Measurements from ENCODE around the gene CALN1. TPM values are rescaled to one million over a fixed set of nuclear protein-coding genes. Genes with fewer than 3 reads are reported as not detected.

CALN1 gene
- total RNA-seq, 4 donors from 2014 or later: under 0.01 to 0.33 (median 0.10) TPM; not detected in 1

- Histone ChIP-seq H3K9me3 (no peaks in the 10 kb centered on the region), H3K36me3 (no peaks in the 10 kb centered on the region), H3K27ac (no peak overlapping the region), H3K27me3 (no peaks in the 10 kb centered on the region), H3K4me1 (no peaks in the 10 kb centered on the region), H3K4me3 (replicated peaks in 1 of 3) (no peak overlapping the region)
- intact Hi-C loops (cut with DNase I): no loop called here
- DNase-seq: no peak
- WGBS, 2 donors: 79 to 81% methylated on average over 10 of the region's 10 CpGs
- no peak for TF ChIP-seq POLR2A (IDR thresholded peaks at IDR 0.05)
- TF ChIP-seq, protein P1, sequence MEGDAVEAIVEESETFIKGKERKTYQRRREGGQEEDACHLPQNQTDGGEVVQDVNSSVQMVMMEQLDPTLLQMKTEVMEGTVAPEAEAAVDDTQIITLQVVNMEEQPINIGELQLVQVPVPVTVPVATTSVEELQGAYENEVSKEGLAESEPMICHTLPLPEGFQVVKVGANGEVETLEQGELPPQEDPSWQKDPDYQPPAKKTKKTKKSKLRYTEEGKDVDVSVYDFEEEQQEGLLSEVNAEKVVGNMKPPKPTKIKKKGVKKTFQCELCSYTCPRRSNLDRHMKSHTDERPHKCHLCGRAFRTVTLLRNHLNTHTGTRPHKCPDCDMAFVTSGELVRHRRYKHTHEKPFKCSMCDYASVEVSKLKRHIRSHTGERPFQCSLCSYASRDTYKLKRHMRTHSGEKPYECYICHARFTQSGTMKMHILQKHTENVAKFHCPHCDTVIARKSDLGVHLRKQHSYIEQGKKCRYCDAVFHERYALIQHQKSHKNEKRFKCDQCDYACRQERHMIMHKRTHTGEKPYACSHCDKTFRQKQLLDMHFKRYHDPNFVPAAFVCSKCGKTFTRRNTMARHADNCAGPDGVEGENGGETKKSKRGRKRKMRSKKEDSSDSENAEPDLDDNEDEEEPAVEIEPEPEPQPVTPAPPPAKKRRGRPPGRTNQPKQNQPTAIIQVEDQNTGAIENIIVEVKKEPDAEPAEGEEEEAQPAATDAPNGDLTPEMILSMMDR (IDR thresholded peaks at IDR 0.05): no peak
These were observed 33.4 kb upstream of the CALN1 start for GRCh38 chr7:72445580-72445979.

- no peaks in the 10 kb centered on the region for H3K27me3 ChIP-seq
- TF ChIP-seq POLR2A (IDR thresholded peaks at IDR 0.05): no peak
- TF ChIP-seq, protein P1 (IDR thresholded peaks at IDR 0.05): no peak
- H3K27ac ChIP-seq: no peak overlapping the region
- no peaks in the 10 kb centered on the region for H3K36me3 ChIP-seq
- DNase-seq: no peak
- intact Hi-C loops (cut with DNase I): no loop called here
- no peak overlapping the region for H3K4me3 ChIP-seq (replicated peaks in 1 of 3)
- H3K9me3 ChIP-seq: no peaks in the 10 kb centered on the region
- no peaks in the 10 kb centered on the region for H3K4me1 ChIP-seq
- WGBS, 2 donors: 86 to 92% methylated on average over 6 of the region's 6 CpGs
These were observed 32.9 kb upstream of the CALN1 start for GRCh38 chr7:72445075-72445474.

DNA sequence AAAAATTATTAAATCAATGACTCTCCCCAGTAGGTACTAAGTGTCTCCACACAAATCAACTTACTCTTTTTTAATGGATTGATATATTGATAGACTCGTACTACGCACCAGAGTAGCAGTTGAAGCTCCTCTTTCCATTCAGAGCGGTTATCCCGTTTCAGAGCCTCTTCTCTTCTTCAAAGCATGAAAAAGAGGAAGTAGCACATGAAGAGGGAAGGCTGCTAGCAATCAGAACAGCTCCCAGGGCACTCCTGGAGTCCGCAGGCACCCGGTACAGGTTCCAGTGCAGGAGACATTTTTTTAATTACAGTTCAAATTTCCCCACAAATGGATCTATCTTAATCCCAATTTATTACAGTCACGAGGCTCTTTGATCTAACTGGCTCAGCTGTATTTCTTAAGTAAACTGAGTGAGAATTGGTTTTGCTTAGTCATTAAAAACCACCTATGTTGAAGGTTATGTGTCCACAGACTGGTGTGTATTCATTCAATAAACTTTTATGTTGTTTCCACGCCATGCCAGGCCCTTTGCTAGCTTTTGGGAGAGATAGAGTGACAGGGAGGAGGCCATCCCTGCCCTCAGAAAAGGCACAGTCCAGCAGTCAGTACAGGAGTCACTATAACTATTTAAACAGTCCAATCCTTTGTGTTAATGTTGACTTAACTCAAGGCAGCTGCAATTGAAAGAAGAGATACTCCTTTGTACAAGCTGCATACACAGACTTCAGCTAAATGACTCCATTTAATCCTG lies 32.1 kb upstream of the CALN1 start:
- no peaks in the 10 kb centered on the region for H3K27me3 ChIP-seq
- H3K4me1 ChIP-seq: no peaks in the 10 kb centered on the region
- TF ChIP-seq POLR2A (IDR thresholded peaks at IDR 0.05): no peak
- TF ChIP-seq, protein P1 (IDR thresholded peaks at IDR 0.05): no peak
- no peak for DNase-seq
- H3K36me3 ChIP-seq: no peaks in the 10 kb centered on the region
- WGBS, 2 donors: 58 to 64% methylated on average over 8 of the region's 8 CpGs
- H3K27ac ChIP-seq: no peak overlapping the region
- intact Hi-C loops (cut with DNase I): no loop called here
- H3K9me3 ChIP-seq: no peaks in the 10 kb centered on the region
- H3K4me3 ChIP-seq (replicated peaks in 1 of 3): no peak overlapping the region

DNA sequence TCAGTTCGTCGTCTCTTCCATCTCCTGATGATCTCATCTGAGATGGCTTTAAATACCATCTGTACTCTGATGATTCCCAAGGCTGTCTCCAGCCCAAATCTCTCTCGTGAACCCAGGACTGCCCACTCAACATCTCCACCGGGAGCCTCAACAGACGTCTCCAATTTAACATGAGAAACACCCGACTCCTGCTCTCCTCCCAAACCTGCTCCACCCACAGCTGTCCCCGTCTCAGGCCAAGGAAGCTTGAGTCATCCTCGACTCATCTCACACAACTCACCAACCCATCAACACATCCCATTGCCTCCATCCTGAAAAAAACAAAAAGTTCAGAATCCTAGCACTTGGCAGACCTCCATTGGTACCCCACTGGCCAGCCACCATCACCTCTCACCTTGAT lies 29.7 kb upstream of the CALN1 start:
- Histone ChIP-seq H3K27ac (no peak overlapping the region), H3K27me3 (no peaks in the 10 kb centered on the region), H3K36me3 (no peaks in the 10 kb centered on the region), H3K4me1 (no peaks in the 10 kb centered on the region), H3K9me3 (no peaks in the 10 kb centered on the region), H3K4me3 (replicated peaks in 1 of 3) (no peak overlapping the region)
- DNase-seq: no peak
- WGBS, 2 donors: 79 to 87% methylated on average over 8 of the region's 8 CpGs
- TF ChIP-seq POLR2A (IDR thresholded peaks at IDR 0.05): no peak
- TF ChIP-seq, protein P1 (IDR thresholded peaks at IDR 0.05): no peak
- intact Hi-C loops (cut with DNase I): no loop called here

DNA sequence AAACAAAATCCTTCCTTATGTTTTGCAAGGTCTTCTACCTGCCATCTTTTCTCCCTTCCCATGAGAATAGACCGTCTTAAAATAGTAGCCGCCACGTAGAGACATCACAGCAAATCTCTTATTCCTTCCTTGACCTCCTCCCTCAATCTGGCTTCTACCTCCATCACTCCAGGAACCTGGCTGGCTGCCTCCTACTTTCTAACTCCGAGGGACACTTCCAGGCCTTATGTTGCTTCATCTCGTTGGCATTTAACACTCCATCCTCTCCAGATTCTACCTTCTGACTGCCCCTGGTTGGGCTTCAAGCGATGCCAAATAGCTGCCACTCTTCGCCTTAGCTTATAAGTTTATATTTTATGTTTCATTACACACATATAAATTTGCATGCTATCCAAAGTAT lies 26.4 kb upstream of the CALN1 start:
- no peak for DNase-seq
- no peaks in the 10 kb centered on the region for H3K4me1 ChIP-seq
- H3K9me3 ChIP-seq: no peaks in the 10 kb centered on the region
- no peak overlapping the region for H3K27ac ChIP-seq
- H3K36me3 ChIP-seq: no peaks in the 10 kb centered on the region
- H3K27me3 ChIP-seq: no peaks in the 10 kb centered on the region
- WGBS, 2 donors: 82 to 88% methylated on average over 7 of the region's 7 CpGs
- no peak overlapping the region for H3K4me3 ChIP-seq (replicated peaks in 1 of 3)
- TF ChIP-seq POLR2A (IDR thresholded peaks at IDR 0.05): no peak
- intact Hi-C loops (cut with DNase I): no loop called here
